Parathyroid adenoma (tissue), 2 donors: ENCODE results near the gene NIT1.
A peak's percentile ranks its signal among the peaks of the same experiment; 100 is the strongest.

ENCODE experiments used
- H2AFZ ChIP-seq: fragments of 300-600 bp; sonication (generic); one replicate; pipeline ENCODE4 v1.7.0; 2017; ENCODE audit warnings: antibody characterized with exemption, mild to moderate bottlenecking
- H3K27ac ChIP-seq: fragments of 300-600 bp; sonication (generic); one replicate; pipeline ENCODE4 v1.7.0; 2017
- H3K27me3 ChIP-seq: fragments of 300-600 bp; sonication (generic); one replicate; pipeline ENCODE4 v1.7.0; 2017; ENCODE audit warnings: low read length; ENCODE audit not compliant: control insufficient read depth, insufficient read depth
- H3K36me3 ChIP-seq: fragments of 300-600 bp; sonication (generic); one replicate; pipeline ENCODE4 v1.7.0; 2017; ENCODE audit warnings: low read length; ENCODE audit not compliant: control insufficient read depth, insufficient read depth
- H3K4me1 ChIP-seq: fragments of 300-600 bp; sonication (generic); one replicate; pipeline ENCODE4 v1.7.0; 2017; ENCODE audit warnings: control low read depth
- H3K4me2 ChIP-seq: fragments of 300-600 bp; sonication (generic); one replicate; pipeline ENCODE4 v1.7.0; 2017; ENCODE audit warnings: low read length
- H3K4me3 ChIP-seq: fragments of 300-600 bp; sonication (generic); one replicate; pipeline ENCODE4 v1.7.0; 2017; ENCODE audit warnings: low read depth, low read length
- H3K79me2 ChIP-seq: fragments of 300-600 bp; sonication (generic); one replicate; pipeline ENCODE4 v1.7.0; 2017; ENCODE audit warnings: control low read depth
- H3K9ac ChIP-seq: fragments of 300-600 bp; sonication (generic); one replicate; pipeline ENCODE4 v1.7.0; 2017; ENCODE audit warnings: mild to moderate bottlenecking
- H3K9me3 ChIP-seq: fragments of 300-600 bp; sonication (generic); one replicate; pipeline ENCODE4 v1.7.0; 2017; ENCODE audit warnings: low read length; ENCODE audit not compliant: control insufficient read depth
- TF ChIP-seq, protein P1 (sequence below): fragments of 300-600 bp; sonication (generic); IDR thresholded peaks from one replicate; pipeline ENCODE4 v1.7.0; 2017; ENCODE audit warnings: antibody characterized with exemption, mild to moderate bottlenecking
- donor health status: primary hyperparathyroidism.

The NIT1 gene

GRCh38 chr1:161070761-161071160 is 47.1 kb upstream of the NIT1 start:
- Histone ChIP-seq H3K36me3 (no peaks in the 10 kb centered on the region), H3K4me3 (no peak overlapping the region), H3K9me3 (no peaks in the 10 kb centered on the region), H3K4me2 (no peak overlapping the region), H3K4me1 (no peaks in the 10 kb centered on the region), H3K9ac (no peak overlapping the region), H2AFZ (no peak overlapping the region), H3K27me3 (no peaks in the 10 kb centered on the region), H3K79me2 (no peaks in the 10 kb centered on the region), H3K27ac (no peak overlapping the region)
- TF ChIP-seq, protein P1, sequence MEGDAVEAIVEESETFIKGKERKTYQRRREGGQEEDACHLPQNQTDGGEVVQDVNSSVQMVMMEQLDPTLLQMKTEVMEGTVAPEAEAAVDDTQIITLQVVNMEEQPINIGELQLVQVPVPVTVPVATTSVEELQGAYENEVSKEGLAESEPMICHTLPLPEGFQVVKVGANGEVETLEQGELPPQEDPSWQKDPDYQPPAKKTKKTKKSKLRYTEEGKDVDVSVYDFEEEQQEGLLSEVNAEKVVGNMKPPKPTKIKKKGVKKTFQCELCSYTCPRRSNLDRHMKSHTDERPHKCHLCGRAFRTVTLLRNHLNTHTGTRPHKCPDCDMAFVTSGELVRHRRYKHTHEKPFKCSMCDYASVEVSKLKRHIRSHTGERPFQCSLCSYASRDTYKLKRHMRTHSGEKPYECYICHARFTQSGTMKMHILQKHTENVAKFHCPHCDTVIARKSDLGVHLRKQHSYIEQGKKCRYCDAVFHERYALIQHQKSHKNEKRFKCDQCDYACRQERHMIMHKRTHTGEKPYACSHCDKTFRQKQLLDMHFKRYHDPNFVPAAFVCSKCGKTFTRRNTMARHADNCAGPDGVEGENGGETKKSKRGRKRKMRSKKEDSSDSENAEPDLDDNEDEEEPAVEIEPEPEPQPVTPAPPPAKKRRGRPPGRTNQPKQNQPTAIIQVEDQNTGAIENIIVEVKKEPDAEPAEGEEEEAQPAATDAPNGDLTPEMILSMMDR = no peak

GRCh38 chr1:161071886-161072371 is 46.0 kb upstream of the NIT1 start:
- H3K27ac ChIP-seq = no peak overlapping the region
- H3K36me3 ChIP-seq = no peaks in the 10 kb centered on the region
- no peaks in the 10 kb centered on the region for H3K4me1 ChIP-seq

GRCh38 chr1:161072751-161073449 is 45.0 kb upstream of the NIT1 start:
- no peaks in the 10 kb centered on the region for H3K9me3 ChIP-seq
- no peak overlapping the region for H3K9ac ChIP-seq
- H3K27ac ChIP-seq = no peak overlapping the region
- no peaks in the 10 kb centered on the region for H3K79me2 ChIP-seq
- no peaks in the 10 kb centered on the region for H3K36me3 ChIP-seq
- H3K4me1 ChIP-seq = no peaks in the 10 kb centered on the region
- TF ChIP-seq, protein P1 = no peak
- no peaks in the 10 kb centered on the region for H3K27me3 ChIP-seq
- H3K4me3 ChIP-seq = no peak overlapping the region
- H2AFZ ChIP-seq = no peak overlapping the region
- no peak overlapping the region for H3K4me2 ChIP-seq

More at GRCh38 chr1:161071886-161072371, 46.0 kb upstream of the NIT1 start:
- Histone ChIP-seq H3K79me2 (no peaks in the 10 kb centered on the region), H2AFZ (no peak overlapping the region), H3K27me3 (no peaks in the 10 kb centered on the region), H3K9ac (no peak overlapping the region), H3K9me3 (no peaks in the 10 kb centered on the region), H3K4me2 (no peak overlapping the region), H3K4me3 (no peak overlapping the region)
- TF ChIP-seq, protein P1 = peak; percentile 30

GRCh38 chr1:161073474-161074121 is 44.3 kb upstream of the NIT1 start:
- H3K79me2 ChIP-seq = no peaks in the 10 kb centered on the region
- no peak overlapping the region for H3K9ac ChIP-seq
- H3K36me3 ChIP-seq = no peaks in the 10 kb centered on the region
- TF ChIP-seq, protein P1 = no peak
- no peaks in the 10 kb centered on the region for H3K27me3 ChIP-seq
- no peaks in the 10 kb centered on the region for H3K9me3 ChIP-seq
- H3K4me3 ChIP-seq = no peak overlapping the region
- H2AFZ ChIP-seq = no peak overlapping the region
- H3K4me1 ChIP-seq = no peaks in the 10 kb centered on the region
- H3K27ac ChIP-seq = no peak overlapping the region
- no peak overlapping the region for H3K4me2 ChIP-seq
